GM23338 (cell line): Measurements from ENCODE around the gene FKBP9. TPM values are rescaled to one million over a fixed set of nuclear protein-coding genes. Genes with fewer than 3 reads are reported as not detected.

Experiments
- ATAC-seq: fragments of 200-7000 bp; cut with Tn5 transposase; 3 replicates; pipeline ENCODE4 v1.9.1; 2020
- DNase-seq: peaks from one replicate; pipeline ENCODE4 v3.0.0-alpha.2; 2015; ENCODE audit warnings: low spot score
- H2AFZ ChIP-seq: fragments of 200-600 bp; sonication (generic); 2 replicates; pipeline ENCODE4 v1.8.0; 2016; ENCODE audit warnings: antibody characterized with exemption, mild to moderate bottlenecking, moderate library complexity
- H3F3A ChIP-seq: fragments of 200-600 bp; sonication (generic); replicated peaks from 2 replicates; pipeline ENCODE4 v1.8.0; 2017; ENCODE audit warnings: antibody characterized with exemption, mixed run types, low read depth
- H3K27ac ChIP-seq: fragments of 200-600 bp; sonication (generic); 2 replicates; pipeline ENCODE4 v1.6.1; 2016; ENCODE audit warnings: low read depth
- H3K27me3 ChIP-seq: fragments of 200-600 bp; sonication (generic); 2 replicates; pipeline ENCODE4 v1.8.0; 2016; ENCODE audit warnings: mild to moderate bottlenecking, mixed run types, moderate library complexity; ENCODE audit not compliant: insufficient read depth
- H3K36me3 ChIP-seq: fragments of 200-600 bp; sonication (generic); 2 replicates; pipeline ENCODE4 v1.8.0; 2016; ENCODE audit warnings: mild to moderate bottlenecking; ENCODE audit not compliant: insufficient read depth
- H3K4me1 ChIP-seq: fragments of 200-600 bp; sonication (generic); 2 replicates; pipeline ENCODE4 v1.8.0; 2016; ENCODE audit warnings: mild to moderate bottlenecking, moderate library complexity; ENCODE audit not compliant: insufficient read depth
- H3K4me2 ChIP-seq: fragments of 200-600 bp; sonication (generic); 2 replicates; pipeline ENCODE4 v1.7.1; 2017; ENCODE audit warnings: mixed run types
- H3K4me3 ChIP-seq: fragments of 200-600 bp; sonication (generic); 2 replicates; pipeline ENCODE4 v1.6.1; 2016; ENCODE audit warnings: mixed run types
- H3K79me2 ChIP-seq: fragments of 200-600 bp; sonication (generic); replicated peaks from 2 replicates; pipeline ENCODE4 v1.8.0; 2017; ENCODE audit warnings: mild to moderate bottlenecking; ENCODE audit not compliant: insufficient read depth
- H3K9me2 ChIP-seq: fragments of 200-600 bp; sonication (generic); 2 replicates; pipeline ENCODE4 v1.8.0; 2017; ENCODE audit not compliant: insufficient read depth
- H4K20me1 ChIP-seq: fragments of 200-600 bp; sonication (generic); replicated peaks from 2 replicates; pipeline ENCODE4 v1.8.0; 2017; ENCODE audit warnings: mild to moderate bottlenecking; ENCODE audit not compliant: insufficient read depth
- H3K27ac Mint-ChIP-seq: 2 replicates; pipeline ENCODE4 v1.8.0; 2020; ENCODE audit warnings: inconsistent platforms, mild to moderate bottlenecking, moderate library complexity, mixed read lengths
- H3K27me3 Mint-ChIP-seq: 3 replicates; pipeline ENCODE4 v1.8.0; 2022; ENCODE audit warnings: low read depth, mild to moderate bottlenecking, moderate library complexity, mixed read lengths, inconsistent platforms; ENCODE audit not compliant: insufficient read depth, poor library complexity
- H3K36me3 Mint-ChIP-seq: 3 replicates; pipeline ENCODE4 v1.8.0; 2021; ENCODE audit warnings: low read depth, mild to moderate bottlenecking, inconsistent platforms, moderate library complexity, mixed read lengths
- H3K4me1 Mint-ChIP-seq: 3 replicates; pipeline ENCODE4 v1.8.0; 2020; ENCODE audit warnings: mild to moderate bottlenecking, inconsistent platforms, mixed read lengths
- H3K4me3 Mint-ChIP-seq: 3 replicates; pipeline ENCODE4 v1.8.0; 2021; ENCODE audit warnings: moderate library complexity, mild to moderate bottlenecking, inconsistent platforms, mixed read lengths
- H3K9me3 Mint-ChIP-seq: 3 replicates; pipeline ENCODE4 v1.8.0; 2020; ENCODE audit warnings: moderate library complexity, mild to moderate bottlenecking, inconsistent platforms, mixed read lengths
- CREB1 ChIP-seq: fragments of 250-450 bp; sonication (Bioruptor Pico); IDR thresholded peaks from 2 replicates; pipeline ENCODE4 v1.5.0; 2020; ENCODE audit warnings: low read depth, mild to moderate bottlenecking, moderate library complexity
- CTCF ChIP-seq, 2 experiments: fragments of 200-600 bp in 1 of 2; sonication (generic) in 1 of 2; conservative IDR thresholded peaks; 2 replicates each; pipeline versions ENCODE4 v1.5.1 to v1.6.1; 2016 to 2017; ENCODE audit warnings: antibody characterized with exemption in 2 of 2, low read depth in 2 of 2, mild to moderate bottlenecking in 2 of 2, moderate library complexity in 1 of 2
- JUNB ChIP-seq: IDR thresholded peaks from one replicate; pipeline ENCODE4 v1.6.1; 2016; ENCODE audit warnings: antibody characterized with exemption; ENCODE audit not compliant: unreplicated experiment
- NANOG ChIP-seq: IDR thresholded peaks from 2 replicates; pipeline ENCODE4 v1.6.1; 2016; ENCODE audit warnings: antibody characterized with exemption, borderline replicate concordance
- POLR2AphosphoS5 ChIP-seq: IDR thresholded peaks from 2 replicates; pipeline ENCODE4 v1.6.1; 2016; ENCODE audit warnings: antibody characterized with exemption, low read depth
- STAT1 ChIP-seq: IDR thresholded peaks from one replicate; pipeline ENCODE4 v1.6.1; 2016; ENCODE audit warnings: antibody characterized with exemption; ENCODE audit not compliant: unreplicated experiment
- ZNF462 ChIP-seq: fragments of 250-450 bp; sonication (Bioruptor Pico); IDR thresholded peaks from 2 replicates; pipeline ENCODE4 v1.5.0; 2020; ENCODE audit warnings: mild to moderate bottlenecking, moderate library complexity
- polyA plus RNA-seq: library from polyadenylated mRNA; unstranded; fragments of >200 nt; fragmentation: Nextera tagmentation; extraction: Ambion mirVana; gene quantifications from 2 replicates; pipeline ENCODE4 v1.2.1, GENCODE V29; 2016
- total RNA-seq: library from RNA; depleted of rRNA; stranded (reverse); fragments of >200 nt; shearing (Covaris generic); gene quantifications from 2 replicates; pipeline ENCODE4 v1.2.3, GENCODE V29; 2014

FKBP9 gene
- total and polyA plus RNA-seq, 2 experiments from 2014 or later: 5.2 to 15.8 TPM

- TF ChIP-seq ZNF462 (CRISPR knock-in tag) (no peak), STAT1 (no peak), CREB1 (CRISPR knock-in tag) (no peak), CTCF (conservative IDR thresholded peaks at IDR 0.05; ENCODE audit: low read depth in 2 of 2) (no peak), NANOG (no peak)
These were observed 19.7 kb upstream of the FKBP9 start (continued) for GRCh38 chr7:32937344-32938174.

GRCh38 chr7:32941181-32941580 is 16.1 kb upstream of the FKBP9 start:
- Histone ChIP-seq H3K9me2 (no peaks in the 10 kb centered on the region), H2AFZ (no peak overlapping the region), H3K27ac (no peak overlapping the region), H3K27me3 (peaks cover 97% of the 10 kb centered on the region), H3F3A (0 out of 2 replicates have a peak, but pooled peaks cover 12% of the 10 kb centered on the region), H3K36me3 (no peaks in the 10 kb centered on the region), H3K4me3 (peak overlapping the region; percentile 65; the same call in 1 of the 2 replicates), H4K20me1 (peaks cover 20% of the 10 kb centered on the region), H3K4me1 (peaks cover 12% of the 10 kb centered on the region; the same call in 1 of the 2 replicates), H3K79me2 (no peaks in the 10 kb centered on the region), H3K4me2 (peak overlapping the region; percentile 92; the same call in 1 of the 2 replicates)
- Mint-ChIP-seq H3K36me3 (peaks cover 8% of the 10 kb centered on the region; the same call in 2 of the 3 replicates), H3K4me1 (peaks cover 13% of the 10 kb centered on the region), H3K4me3 (peak overlapping the region; percentile 75; the same call in 2 of the 3 replicates), H3K9me3 (peaks cover 26% of the 10 kb centered on the region), H3K27ac (no peak overlapping the region), H3K27me3 (peaks cover 93% of the 10 kb centered on the region)
- TF ChIP-seq POLR2AphosphoS5 (peak; percentile 79), NANOG (peak; percentile 97), JUNB (no peak)
- DNase-seq (peak; percentile 77), ATAC-seq (peak; percentile 25)
